KMS-11 (cell line): ENCODE results near the gene ULK2.
A peak's percentile ranks its signal among the peaks of the same experiment; 100 is the strongest.

Source experiments
- H2AFZ ChIP-seq: fragments of 200-600 bp; sonication (generic); 2 replicates; pipeline ENCODE4 v1.6.1; 2016; ENCODE audit warnings: antibody characterized with exemption, mixed run types, low read depth
- H3K27ac ChIP-seq: fragments of 200-600 bp; sonication (generic); 2 replicates; pipeline ENCODE4 v1.6.1; 2016; ENCODE audit warnings: mild to moderate bottlenecking, mixed run types
- H3K27me3 ChIP-seq: fragments of 200-600 bp; sonication (generic); 2 replicates; pipeline ENCODE4 v1.6.1; 2017; ENCODE audit warnings: mild to moderate bottlenecking, low read depth, mixed run types, moderate library complexity; ENCODE audit not compliant: insufficient read depth
- H3K36me3 ChIP-seq: fragments of 200-600 bp; sonication (generic); 2 replicates; pipeline ENCODE4 v1.6.1; 2017; ENCODE audit warnings: mild to moderate bottlenecking, mixed run types; ENCODE audit not compliant: insufficient read depth
- H3K4me1 ChIP-seq: fragments of 200-600 bp; sonication (generic); 2 replicates; pipeline ENCODE4 v1.6.1; 2016; ENCODE audit warnings: mild to moderate bottlenecking, low read depth, mixed run types; ENCODE audit not compliant: poor library complexity, severe bottlenecking
- H3K4me2 ChIP-seq: fragments of 200-600 bp; sonication (generic); 2 replicates; pipeline ENCODE4 v1.7.0; 2016; ENCODE audit warnings: mild to moderate bottlenecking, mixed run types
- H3K4me3 ChIP-seq: fragments of 200-600 bp; sonication (generic); IDR thresholded peaks from 2 replicates; pipeline ENCODE4 v1.6.1; 2017; ENCODE audit warnings: low read depth, low read length, mixed read lengths; ENCODE audit not compliant: insufficient read depth
- H3K79me2 ChIP-seq: fragments of 200-600 bp; sonication (generic); 2 replicates; pipeline ENCODE4 v1.6.1; 2016; ENCODE audit warnings: low read depth, mixed run types; ENCODE audit not compliant: insufficient read depth
- H3K9ac ChIP-seq: fragments of 200-600 bp; sonication (generic); 2 replicates; pipeline ENCODE4 v1.6.1; 2016; ENCODE audit warnings: mild to moderate bottlenecking, mixed run types
- H4K20me1 ChIP-seq: fragments of 200-600 bp; sonication (generic); 2 replicates; pipeline ENCODE4 v1.6.1; 2016; ENCODE audit warnings: mild to moderate bottlenecking, mixed run types; ENCODE audit not compliant: insufficient read depth
- TF ChIP-seq, protein P1 (sequence below): fragments of 200-600 bp; sonication (generic); conservative IDR thresholded peaks from 2 replicates; pipeline ENCODE4 v1.6.1; 2017; ENCODE audit warnings: low read depth, mild to moderate bottlenecking, antibody characterized with exemption, low read length, moderate library complexity, mixed read lengths

Gene ULK2

DNA sequence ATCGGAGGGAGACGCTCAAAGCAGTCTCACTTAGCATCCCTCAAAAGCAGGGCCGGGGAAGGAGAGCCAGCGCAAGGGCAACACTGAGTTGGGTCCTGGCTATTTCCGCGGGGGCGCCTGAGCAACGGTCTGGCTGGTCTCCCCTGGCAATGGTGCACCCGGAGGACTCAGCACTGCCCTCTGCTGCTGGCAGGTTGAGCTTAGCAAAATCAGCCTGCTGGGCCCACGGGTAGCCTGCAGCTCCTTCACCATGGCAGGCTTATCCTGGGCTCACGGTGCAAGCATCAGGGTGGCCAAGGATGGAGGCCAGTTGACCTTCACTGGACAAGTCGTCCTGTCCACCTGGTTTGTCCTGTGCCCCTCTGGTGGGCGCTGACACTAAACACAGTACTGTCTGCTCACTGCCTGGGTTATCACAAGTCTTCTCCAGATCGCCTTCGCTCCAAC is 105.2 kb downstream of the ULK2 start:
- H3K4me2 ChIP-seq = peak overlapping the region; percentile 45; the same call in 1 of the 2 replicates

DNA sequence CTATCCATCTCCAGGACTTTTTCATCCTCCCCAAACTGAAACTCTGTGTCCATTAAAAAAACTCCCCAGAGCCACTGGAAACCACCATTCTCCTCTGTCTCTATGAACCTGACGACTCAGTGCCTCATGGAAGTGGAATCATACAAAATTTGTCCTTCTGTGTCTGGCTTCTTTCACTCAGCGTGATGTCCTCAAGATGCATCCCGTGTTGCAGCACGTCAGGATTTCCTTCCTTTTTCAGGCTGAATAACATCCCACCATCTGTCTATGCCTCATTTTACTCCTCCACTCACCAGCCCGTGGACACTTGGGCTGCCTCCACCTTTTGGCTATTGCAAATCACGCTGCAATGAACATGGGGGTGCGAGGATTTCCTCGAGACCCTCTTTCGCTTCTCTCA is 107.0 kb downstream of the ULK2 start:
- Histone ChIP-seq H2AFZ (no peak overlapping the region), H3K9ac (no peak overlapping the region), H3K79me2 (no peaks in the 10 kb centered on the region), H3K27ac (no peak overlapping the region), H3K4me1 (no peaks in the 10 kb centered on the region), H3K4me3 (no peak overlapping the region), H3K4me2 (no peak overlapping the region), H4K20me1 (no peaks in the 10 kb centered on the region), H3K36me3 (no peaks in the 10 kb centered on the region), H3K27me3 (no peaks in the 10 kb centered on the region)
- TF ChIP-seq, protein P1, sequence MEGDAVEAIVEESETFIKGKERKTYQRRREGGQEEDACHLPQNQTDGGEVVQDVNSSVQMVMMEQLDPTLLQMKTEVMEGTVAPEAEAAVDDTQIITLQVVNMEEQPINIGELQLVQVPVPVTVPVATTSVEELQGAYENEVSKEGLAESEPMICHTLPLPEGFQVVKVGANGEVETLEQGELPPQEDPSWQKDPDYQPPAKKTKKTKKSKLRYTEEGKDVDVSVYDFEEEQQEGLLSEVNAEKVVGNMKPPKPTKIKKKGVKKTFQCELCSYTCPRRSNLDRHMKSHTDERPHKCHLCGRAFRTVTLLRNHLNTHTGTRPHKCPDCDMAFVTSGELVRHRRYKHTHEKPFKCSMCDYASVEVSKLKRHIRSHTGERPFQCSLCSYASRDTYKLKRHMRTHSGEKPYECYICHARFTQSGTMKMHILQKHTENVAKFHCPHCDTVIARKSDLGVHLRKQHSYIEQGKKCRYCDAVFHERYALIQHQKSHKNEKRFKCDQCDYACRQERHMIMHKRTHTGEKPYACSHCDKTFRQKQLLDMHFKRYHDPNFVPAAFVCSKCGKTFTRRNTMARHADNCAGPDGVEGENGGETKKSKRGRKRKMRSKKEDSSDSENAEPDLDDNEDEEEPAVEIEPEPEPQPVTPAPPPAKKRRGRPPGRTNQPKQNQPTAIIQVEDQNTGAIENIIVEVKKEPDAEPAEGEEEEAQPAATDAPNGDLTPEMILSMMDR = no peak

More for the DNA sequence above, 105.2 kb downstream of the ULK2 start:
- Histone ChIP-seq H2AFZ (peak overlapping the region; percentile 66; the same call in 1 of the 2 replicates), H3K27ac (no peak overlapping the region), H3K9ac (no peak overlapping the region), H3K4me1 (no peaks in the 10 kb centered on the region), H3K36me3 (no peaks in the 10 kb centered on the region), H3K79me2 (no peaks in the 10 kb centered on the region), H3K4me3 (no peak overlapping the region), H3K27me3 (no peaks in the 10 kb centered on the region), H4K20me1 (no peaks in the 10 kb centered on the region)
- TF ChIP-seq, protein P1 = peak; percentile 65

DNA sequence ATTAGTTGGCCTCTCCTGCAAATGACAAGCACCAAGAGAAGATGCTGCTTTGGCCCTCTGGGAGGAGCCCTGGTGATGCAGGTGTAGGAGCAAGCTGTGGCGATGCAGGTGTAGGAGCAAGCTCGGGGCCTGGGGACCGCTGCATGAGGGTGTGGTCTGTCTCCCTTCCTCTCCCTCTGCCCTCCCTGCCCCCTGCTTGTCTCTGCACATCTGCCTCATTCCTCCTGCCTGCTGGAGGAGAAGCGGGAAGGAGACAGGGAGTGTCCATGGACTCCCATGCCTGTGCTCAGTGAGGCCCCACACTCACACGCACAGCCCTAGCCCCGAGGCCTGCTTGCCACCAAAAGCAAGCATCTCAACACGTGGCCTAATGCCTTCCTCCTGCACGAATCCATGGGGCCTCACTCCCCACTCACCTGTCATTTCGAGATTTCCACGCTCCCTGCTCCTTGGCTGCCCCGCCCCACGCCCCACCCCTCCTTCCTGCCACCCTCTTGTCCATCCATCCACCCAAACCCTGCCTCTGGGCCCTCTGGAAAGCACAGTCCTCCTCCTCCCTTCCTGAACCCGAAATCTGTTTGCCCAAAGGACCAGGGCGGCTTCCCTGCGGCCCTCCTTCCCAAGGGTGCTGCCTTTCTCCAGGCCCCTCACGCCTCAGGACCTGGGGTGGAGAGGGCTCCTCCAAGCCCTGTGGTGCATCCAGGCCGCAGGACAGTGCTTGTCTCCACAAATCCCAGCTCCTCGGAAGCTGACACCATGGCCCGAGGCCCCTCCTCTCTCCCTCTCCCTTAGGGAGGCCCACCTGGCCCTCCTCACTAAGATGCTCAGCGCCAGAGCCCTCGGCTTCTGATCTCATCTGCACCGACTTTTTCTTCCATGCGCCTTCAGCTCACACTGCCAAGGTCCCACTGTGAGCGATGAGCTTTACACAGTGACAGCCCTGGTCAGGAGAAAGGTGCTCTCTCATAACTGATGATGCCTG is 107.9 kb downstream of the ULK2 start:
- Histone ChIP-seq H3K9ac (no peak overlapping the region), H3K27me3 (no peaks in the 10 kb centered on the region), H3K4me2 (no peak overlapping the region), H3K4me3 (no peak overlapping the region), H3K27ac (no peak overlapping the region), H4K20me1 (no peaks in the 10 kb centered on the region), H3K4me1 (no peaks in the 10 kb centered on the region), H2AFZ (no peak overlapping the region), H3K79me2 (no peaks in the 10 kb centered on the region), H3K36me3 (no peaks in the 10 kb centered on the region)
- TF ChIP-seq, protein P1 = no peak

DNA sequence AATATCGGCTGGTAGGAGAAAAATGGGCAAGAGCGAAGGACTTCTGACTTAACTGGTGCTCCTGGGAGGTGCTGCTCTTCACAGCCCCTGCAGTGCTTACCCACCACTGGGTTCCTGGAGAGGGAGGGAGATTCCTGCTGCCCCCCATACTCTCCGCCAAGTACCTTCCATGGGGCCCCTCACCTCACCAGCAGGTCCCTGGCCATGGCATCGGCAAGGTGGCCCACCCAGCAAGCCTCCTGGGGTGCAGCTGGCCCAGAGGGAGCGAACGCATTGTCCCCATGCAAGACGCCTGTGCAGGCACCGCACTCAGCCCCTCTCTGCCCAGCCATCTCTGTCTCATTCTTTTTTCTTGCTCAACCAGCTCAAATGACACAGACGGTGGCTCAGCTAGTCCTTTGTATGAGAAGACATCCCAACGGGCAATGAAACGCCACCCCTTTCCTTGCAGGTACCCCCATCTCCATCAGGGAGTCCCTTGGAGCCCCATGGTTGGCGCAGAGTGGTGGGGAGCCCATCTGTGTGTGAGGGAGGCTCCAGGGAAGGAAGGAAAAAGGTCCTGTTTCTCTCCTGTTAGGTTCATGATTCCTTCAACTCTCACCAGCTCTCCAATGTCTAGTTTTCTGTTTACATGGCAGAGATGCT is 110.1 kb downstream of the ULK2 start:
- H3K27me3 ChIP-seq = no peaks in the 10 kb centered on the region
- TF ChIP-seq, protein P1 = no peak

More for the DNA sequence above, 110.1 kb downstream of the ULK2 start:
- no peak overlapping the region for H2AFZ ChIP-seq
- no peak overlapping the region for H3K27ac ChIP-seq
- no peak overlapping the region for H3K4me2 ChIP-seq
- H3K4me1 ChIP-seq = no peaks in the 10 kb centered on the region
- no peaks in the 10 kb centered on the region for H3K79me2 ChIP-seq
- H4K20me1 ChIP-seq = no peaks in the 10 kb centered on the region
- no peak overlapping the region for H3K4me3 ChIP-seq
- no peak overlapping the region for H3K9ac ChIP-seq
- no peaks in the 10 kb centered on the region for H3K36me3 ChIP-seq
